ENCODE data around the gene APMAP. TPM values are rescaled to one million over a fixed set of nuclear protein-coding genes. Genes with fewer than 3 reads are reported as not detected.
A peak's percentile ranks its signal among the peaks of the same experiment; 100 is the strongest.

APMAP gene
- total and polyA plus RNA-seq, 3 experiments from 2014 or later = 82.5 to 228 (median 83.6) TPM

DNA sequence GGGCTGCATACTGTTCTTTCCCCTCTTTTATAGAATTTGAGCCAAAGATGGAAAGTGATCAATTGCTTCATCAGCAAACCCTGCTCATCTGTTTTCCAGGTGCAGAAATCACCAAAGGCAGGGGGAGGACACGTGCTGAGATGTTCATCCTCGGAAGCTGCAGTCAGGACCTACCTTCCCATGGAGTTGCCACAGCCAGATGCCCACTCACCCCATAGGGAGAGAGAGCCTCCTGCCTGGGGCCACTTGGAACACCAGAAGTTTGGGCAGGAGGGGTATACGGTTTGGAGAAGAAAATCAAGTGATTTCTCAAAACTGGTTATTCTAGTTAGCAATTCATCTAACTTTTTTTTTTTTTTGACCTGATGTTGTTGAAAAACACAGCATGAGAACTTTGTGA lies 48.8 kb downstream of the APMAP start:
- no peaks in the 10 kb centered on the region for H3K27me3 Mint-ChIP-seq
- Histone ChIP-seq H3K27ac (ENCODE audit: low read depth, low read length) (no peak overlapping the region), H3K36me3 (ENCODE audit: insufficient read depth, low read length) (no peaks in the 10 kb centered on the region), H3K9me3 (ENCODE audit: low read length) (no peaks in the 10 kb centered on the region), H3K4me1 (ENCODE audit: insufficient read depth, low read length) (peaks cover 2% of the 10 kb centered on the region), H3K4me3 (ENCODE audit: low read length) (no peak overlapping the region), H3K27me3 (ENCODE audit: insufficient read depth, low read length, poor library complexity, severe bottlenecking) (no peaks in the 10 kb centered on the region)
- ChIA-PET POLR2A (no interaction called here), CTCF (no interaction called here)
- no peak overlapping the region for H3K4me3 Mint-ChIP-seq
- H3K9me3 Mint-ChIP-seq = peaks cover 6 to 28% (median 26%) of the 10 kb centered on the region in 5 donors
- H3K4me1 Mint-ChIP-seq = peaks cover 32 to 51% (median 41%) of the 10 kb centered on the region in 3 donors
- peak overlapping the region in 1 of 8 donors; percentile 6 for H3K27ac Mint-ChIP-seq
- peaks cover 3 to 34% (median 13%) of the 10 kb centered on the region in 3 donors for H3K36me3 Mint-ChIP-seq
- DNase-seq = no peak

DNA sequence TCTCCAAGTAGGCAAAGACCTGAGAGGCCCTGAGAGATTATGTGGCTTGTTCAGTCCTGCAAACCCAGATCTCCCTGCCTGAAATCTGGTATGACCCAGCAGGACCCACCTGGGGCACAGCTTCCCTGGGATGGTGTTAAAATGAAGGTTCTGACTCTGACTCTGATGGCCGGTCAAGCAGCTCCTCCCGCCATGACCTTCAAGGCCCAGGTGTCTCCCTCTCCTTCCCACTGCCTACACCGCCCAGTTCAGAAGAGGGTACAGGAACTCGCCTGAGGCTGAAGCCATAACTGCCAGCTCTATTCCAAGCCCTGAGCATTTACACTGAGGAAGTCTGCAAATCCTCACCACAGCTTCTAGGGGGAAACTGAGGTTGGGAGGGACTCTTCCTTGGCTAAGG lies 49.4 kb downstream of the APMAP start:
- Histone ChIP-seq H3K4me1 (ENCODE audit: insufficient read depth, low read length) (no peaks in the 10 kb centered on the region), H3K27ac (ENCODE audit: low read depth, low read length) (no peak overlapping the region), H3K27me3 (ENCODE audit: insufficient read depth, low read length, poor library complexity, severe bottlenecking) (no peaks in the 10 kb centered on the region), H3K9me3 (ENCODE audit: low read length) (no peaks in the 10 kb centered on the region), H3K4me3 (ENCODE audit: low read length) (no peak overlapping the region), H3K36me3 (ENCODE audit: insufficient read depth, low read length) (no peaks in the 10 kb centered on the region)
- Mint-ChIP-seq H3K27ac (peak overlapping the region in 2 of 8 donors; percentile 6 to 21), H3K4me3 (no peak overlapping the region), H3K9me3 (peaks cover 6 to 28% (median 24%) of the 10 kb centered on the region in 5 donors), H3K27me3 (no peaks in the 10 kb centered on the region), H3K4me1 (peaks cover 27 to 46% (median 36%) of the 10 kb centered on the region in 3 donors), H3K36me3 (peaks cover 3 to 34% (median 11%) of the 10 kb centered on the region in 3 donors)
- ChIA-PET CTCF (no interaction called here), POLR2A (no interaction called here)
- DNase-seq = no peak

DNA sequence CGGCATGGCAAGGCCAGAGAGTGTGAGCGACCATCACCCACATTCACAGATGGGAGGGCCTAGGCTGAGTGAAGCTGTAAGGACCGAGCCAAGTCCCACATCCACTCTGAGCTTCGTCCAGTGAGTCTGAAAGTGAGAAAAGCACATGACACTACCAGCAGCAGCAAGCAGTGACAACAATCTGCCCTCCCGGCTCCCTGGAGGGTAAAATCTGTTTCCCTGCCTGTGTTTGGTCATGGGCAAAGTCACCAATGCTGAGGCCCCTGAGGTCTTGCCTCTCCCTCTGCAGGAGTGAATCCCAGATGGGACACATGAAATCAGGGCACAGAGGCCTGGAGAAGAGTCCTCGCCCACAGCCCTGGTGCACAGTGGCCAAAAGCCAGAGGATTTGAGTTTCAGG lies 49.9 kb downstream of the APMAP start:
- CTCF ChIA-PET = interaction anchor here (1.7 kb wide), 1 partner anchor 12 kb away, joined by 7 read pairs; no protein-coding TSS in a partner anchor
- DNase-seq = no peak

DNA sequence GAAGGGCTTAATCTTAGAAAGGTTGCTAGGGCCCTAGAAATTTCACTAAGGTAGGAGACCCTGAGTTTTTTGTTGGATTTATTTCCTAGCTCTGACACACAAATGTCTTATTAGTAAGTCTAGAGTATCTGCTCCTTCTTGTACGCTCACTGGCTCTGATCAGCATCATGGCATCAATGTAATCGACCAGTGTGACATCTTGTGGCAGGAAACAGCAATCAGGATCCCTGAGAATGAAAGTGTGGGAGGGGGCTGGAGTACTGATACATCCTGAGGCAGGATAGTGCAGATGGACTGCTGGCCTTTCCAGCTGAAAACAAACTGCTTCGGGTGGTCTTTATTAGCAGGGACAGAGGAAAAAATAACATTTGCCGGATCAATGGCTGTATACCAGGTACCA lies 53.5 kb downstream of the APMAP start:
- Mint-ChIP-seq H3K27me3 (peaks cover 0 to 2% of the 10 kb centered on the region in 2 donors), H3K27ac (peak overlapping the region in 1 of 8 donors; percentile 32), H3K4me1 (peaks cover 2 to 15% (median 4%) of the 10 kb centered on the region in 3 donors), H3K9me3 (peaks cover 0 to 3% (median 0%) of the 10 kb centered on the region in 5 donors), H3K36me3 (peaks cover 0 to 13% (median 2%) of the 10 kb centered on the region in 3 donors), H3K4me3 (no peak overlapping the region)
- no peaks in the 10 kb centered on the region for H3K4me1 ChIP-seq (ENCODE audit: insufficient read depth, low read length)
- H3K9me3 ChIP-seq (ENCODE audit: low read length) = no peaks in the 10 kb centered on the region
- DNase-seq = no peak
- H3K36me3 ChIP-seq (ENCODE audit: insufficient read depth, low read length) = no peaks in the 10 kb centered on the region
- H3K27ac ChIP-seq (ENCODE audit: low read depth, low read length) = no peak overlapping the region
- no peaks in the 10 kb centered on the region for H3K27me3 ChIP-seq (ENCODE audit: insufficient read depth, low read length, poor library complexity, severe bottlenecking)
- ChIA-PET CTCF (no interaction called here), POLR2A (interaction anchor here (0.7 kb wide), 1 partner anchor 115 kb away, joined by 3 read pairs; no protein-coding TSS in a partner anchor)
- H3K4me3 ChIP-seq (ENCODE audit: low read length) = no peak overlapping the region

More for the DNA sequence above, 49.9 kb downstream of the APMAP start:
- Mint-ChIP-seq H3K4me3 (no peak overlapping the region), H3K27ac (peak overlapping the region in 1 of 8 donors; percentile 21), H3K9me3 (peaks cover 6 to 25% (median 24%) of the 10 kb centered on the region in 5 donors), H3K4me1 (peaks cover 23 to 41% (median 30%) of the 10 kb centered on the region in 3 donors), H3K36me3 (peaks cover 3 to 34% (median 11%) of the 10 kb centered on the region in 3 donors), H3K27me3 (no peaks in the 10 kb centered on the region)
- Histone ChIP-seq H3K9me3 (ENCODE audit: low read length) (no peaks in the 10 kb centered on the region), H3K4me1 (ENCODE audit: insufficient read depth, low read length) (no peaks in the 10 kb centered on the region), H3K36me3 (ENCODE audit: insufficient read depth, low read length) (no peaks in the 10 kb centered on the region), H3K27ac (ENCODE audit: low read depth, low read length) (no peak overlapping the region), H3K4me3 (ENCODE audit: low read length) (no peak overlapping the region), H3K27me3 (ENCODE audit: insufficient read depth, low read length, poor library complexity, severe bottlenecking) (no peaks in the 10 kb centered on the region)
- POLR2A ChIA-PET = no interaction called here

DNA sequence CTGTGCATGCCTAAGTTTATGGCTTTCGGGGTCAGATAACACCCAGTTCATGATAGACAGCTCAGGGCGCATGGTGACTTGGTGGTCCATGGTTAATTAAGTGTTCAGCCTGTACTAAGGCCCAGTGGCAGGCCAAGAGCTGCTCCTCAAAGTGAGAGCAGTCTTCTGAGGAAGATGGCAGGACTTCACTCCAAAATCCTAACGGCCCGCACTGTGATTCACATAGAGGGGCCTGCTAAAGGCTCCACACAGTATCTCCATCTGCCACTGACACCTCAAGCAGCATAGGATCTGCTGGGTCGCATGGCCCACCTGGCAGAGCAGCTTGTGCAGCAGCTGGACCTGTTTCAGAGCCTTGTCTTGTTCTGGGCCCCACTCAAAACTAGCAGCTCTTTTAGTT lies 54.1 kb downstream of the APMAP start:
- Histone ChIP-seq H3K27me3 (ENCODE audit: insufficient read depth, low read length, poor library complexity, severe bottlenecking) (no peaks in the 10 kb centered on the region), H3K4me3 (ENCODE audit: low read length) (no peak overlapping the region), H3K9me3 (ENCODE audit: low read length) (no peaks in the 10 kb centered on the region), H3K4me1 (ENCODE audit: insufficient read depth, low read length) (no peaks in the 10 kb centered on the region), H3K27ac (ENCODE audit: low read depth, low read length) (no peak overlapping the region), H3K36me3 (ENCODE audit: insufficient read depth, low read length) (no peaks in the 10 kb centered on the region)
- POLR2A ChIA-PET = no interaction called here
- H3K27ac Mint-ChIP-seq = peak overlapping the region in 1 of 8 donors; percentile 35
- peaks cover 0 to 13% (median 4%) of the 10 kb centered on the region in 3 donors for H3K4me1 Mint-ChIP-seq
- H3K9me3 Mint-ChIP-seq = peaks cover 0 to 2% (median 0%) of the 10 kb centered on the region in 5 donors
- DNase-seq = no peak
- H3K27me3 Mint-ChIP-seq = peaks cover 0 to 2% of the 10 kb centered on the region in 2 donors
- no peak overlapping the region for H3K4me3 Mint-ChIP-seq
- CTCF ChIA-PET = interaction anchor here (1.2 kb wide), 1 partner anchor 127 kb away, joined by 3 read pairs; no protein-coding TSS in a partner anchor
- peaks cover 0 to 10% (median 0%) of the 10 kb centered on the region in 3 donors for H3K36me3 Mint-ChIP-seq

DNA sequence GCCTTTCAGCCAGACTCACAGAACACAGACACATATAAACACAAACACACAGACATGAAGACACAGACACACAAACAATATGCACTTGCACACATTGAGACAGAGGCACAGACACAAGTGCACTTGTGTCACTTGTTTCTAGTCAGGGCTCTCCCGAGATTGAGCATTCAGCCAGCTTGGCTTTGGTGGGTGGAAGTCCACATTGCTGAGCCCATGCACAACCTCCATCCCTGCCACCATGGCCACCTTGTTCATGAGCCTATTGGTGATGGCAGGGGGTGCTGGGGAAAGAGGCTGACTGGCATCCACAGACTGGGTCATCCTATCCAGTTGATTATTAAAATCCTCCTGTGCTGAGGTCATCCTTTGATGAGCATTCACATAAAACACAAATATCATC lies 55.0 kb downstream of the APMAP start:
- Histone ChIP-seq H3K27ac (ENCODE audit: low read depth, low read length) (no peak overlapping the region), H3K36me3 (ENCODE audit: insufficient read depth, low read length) (no peaks in the 10 kb centered on the region), H3K9me3 (ENCODE audit: low read length) (no peaks in the 10 kb centered on the region), H3K4me1 (ENCODE audit: insufficient read depth, low read length) (peaks cover 8% of the 10 kb centered on the region), H3K4me3 (ENCODE audit: low read length) (no peak overlapping the region), H3K27me3 (ENCODE audit: insufficient read depth, low read length, poor library complexity, severe bottlenecking) (no peaks in the 10 kb centered on the region)
- CTCF ChIA-PET = interaction anchor here (1.2 kb wide), 1 partner anchor 128 kb away, joined by 3 read pairs; no protein-coding TSS in a partner anchor
- Mint-ChIP-seq H3K27me3 (peaks cover 0 to 2% of the 10 kb centered on the region in 2 donors), H3K4me1 (peaks cover 7 to 20% (median 10%) of the 10 kb centered on the region in 3 donors), H3K36me3 (peaks cover 0 to 10% (median 0%) of the 10 kb centered on the region in 3 donors), H3K27ac (peak overlapping the region in 1 of 8 donors; percentile 66), H3K4me3 (no peak overlapping the region), H3K9me3 (peaks cover 0 to 2% (median 0%) of the 10 kb centered on the region in 5 donors)
- POLR2A ChIA-PET = no interaction called here
- DNase-seq = no peak

DNA sequence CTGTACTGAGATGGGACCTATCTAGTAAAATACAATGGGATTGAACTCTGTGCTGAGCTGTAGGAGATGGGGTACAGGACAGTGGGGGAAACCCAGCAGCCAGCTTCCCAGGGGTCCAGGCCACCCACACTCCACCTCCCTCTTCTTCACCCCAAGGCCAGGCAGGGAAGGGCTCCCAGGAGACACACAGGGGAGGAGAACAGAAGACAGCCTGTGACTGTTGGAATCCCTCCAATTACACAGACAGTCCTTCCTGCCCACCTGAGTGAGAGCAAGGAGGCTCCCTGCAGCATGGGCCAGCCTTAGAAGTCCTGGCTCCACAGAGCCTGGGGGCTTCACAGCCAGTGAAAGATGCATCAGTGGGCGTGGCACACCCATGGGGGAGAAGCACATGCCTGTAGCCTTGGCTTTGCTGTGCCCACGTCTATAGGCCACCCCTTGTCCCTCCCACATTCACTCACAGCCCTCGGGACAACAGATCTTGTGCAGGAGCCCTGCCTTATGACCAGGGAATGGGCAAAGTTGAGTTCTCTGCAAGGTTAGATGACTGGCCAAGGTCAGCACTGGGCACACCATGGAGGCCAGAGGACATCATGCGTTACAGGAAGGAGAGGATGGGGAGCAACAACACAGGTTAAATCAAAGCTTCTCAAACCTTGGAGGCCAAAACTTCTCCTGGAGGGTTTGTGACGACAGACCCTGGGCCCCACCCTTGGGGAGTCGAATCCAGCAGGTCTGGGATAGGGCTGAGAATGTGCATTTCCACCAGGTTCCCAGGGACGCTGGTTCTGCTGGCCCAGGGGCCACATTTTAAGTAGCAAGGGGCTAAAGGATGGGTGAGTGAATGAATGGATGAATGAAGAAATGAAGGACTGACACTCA lies 55.8 kb downstream of the APMAP start:
- no peaks in the 10 kb centered on the region for H3K9me3 ChIP-seq (ENCODE audit: low read length)
- H3K27me3 Mint-ChIP-seq = peaks cover 0 to 2% of the 10 kb centered on the region in 2 donors
- no peak overlapping the region for H3K4me3 Mint-ChIP-seq
- H3K36me3 ChIP-seq (ENCODE audit: insufficient read depth, low read length) = no peaks in the 10 kb centered on the region
- no peaks in the 10 kb centered on the region for H3K27me3 ChIP-seq (ENCODE audit: insufficient read depth, low read length, poor library complexity, severe bottlenecking)
- H3K4me1 Mint-ChIP-seq = peaks cover 15 to 28% (median 19%) of the 10 kb centered on the region in 3 donors
- ChIA-PET CTCF (no interaction called here), POLR2A (no interaction called here)
- H3K4me3 ChIP-seq (ENCODE audit: low read length) = no peak overlapping the region
- H3K27ac Mint-ChIP-seq = peak overlapping the region in 1 of 8 donors; percentile 85
- H3K9me3 Mint-ChIP-seq = peaks cover 0 to 1% (median 0%) of the 10 kb centered on the region in 5 donors
- H3K4me1 ChIP-seq (ENCODE audit: insufficient read depth, low read length) = peaks cover 15% of the 10 kb centered on the region
- H3K27ac ChIP-seq (ENCODE audit: low read depth, low read length) = no peak overlapping the region
- no peak for DNase-seq
- H3K36me3 Mint-ChIP-seq = peaks cover 0 to 3% (median 0%) of the 10 kb centered on the region in 3 donors
